ENCODE measurements around the gene PON3. TPM values are rescaled to one million over a fixed set of nuclear protein-coding genes. Genes with fewer than 3 reads are reported as not detected.

Gene PON3
- polyA plus RNA-seq, 5 donors: 11.9 to 19.9 (median 13.3) TPM

- no peak for DNase-seq
These were observed 53.4 kb downstream of the PON3 start for GRCh38 chr7:95342642-95343307.

GRCh38 chr7:95342029-95342428 is 54.1 kb downstream of the PON3 start:
- DNase-seq: no peak

- DNase-seq: no peak
These were observed 55.7 kb downstream of the PON3 start for GRCh38 chr7:95340491-95340890.

- no peak for DNase-seq
These were observed 57.3 kb downstream of the PON3 start for GRCh38 chr7:95338832-95339231.

GRCh38 chr7:95335093-95335492 is 61.1 kb downstream of the PON3 start:
- DNase-seq: no peak

GRCh38 chr7:95334447-95334846 is 61.7 kb downstream of the PON3 start:
- DNase-seq: no peak

GRCh38 chr7:95330961-95331337 is 65.2 kb downstream of the PON3 start:
- DNase-seq: no peak

- DNase-seq: no peak
These were observed 65.8 kb downstream of the PON3 start for GRCh38 chr7:95330204-95330960.

GRCh38 chr7:95327356-95327755 is 68.8 kb downstream of the PON3 start:
- no peak for DNase-seq

GRCh38 chr7:95324431-95324830 is 71.7 kb downstream of the PON3 start, which contains the start of gene PON1:
Gene PON1, minus strand, starts transcription at chr7:95324532. Its CDS starts 57 bp downstream, at chr7:95324475.
- no peak for DNase-seq

- DNase-seq: no peak
These were observed 72.6 kb downstream of the PON3 start for GRCh38 chr7:95323410-95324129.

GRCh38 chr7:95322854-95323253 is 73.3 kb downstream of the PON3 start:
- no peak for DNase-seq

GRCh38 chr7:95322396-95322795 is 73.8 kb downstream of the PON3 start:
- DNase-seq: no peak

- no peak for DNase-seq
These were observed 74.5 kb downstream of the PON3 start for GRCh38 chr7:95321720-95322119.

- no peak for DNase-seq
These were observed 75.5 kb downstream of the PON3 start for GRCh38 chr7:95320651-95321050.

- DNase-seq: no peak
These were observed 76.6 kb downstream of the PON3 start for GRCh38 chr7:95319570-95319969.

- DNase-seq: no peak
These were observed 77.6 kb downstream of the PON3 start for GRCh38 chr7:95318501-95319100.

GRCh38 chr7:95317966-95318365 is 78.2 kb downstream of the PON3 start:
- DNase-seq: no peak

- DNase-seq: no peak
These were observed 78.6 kb downstream of the PON3 start for GRCh38 chr7:95317546-95317945.

GRCh38 chr7:95316588-95316987 is 79.6 kb downstream of the PON3 start:
- no peak for DNase-seq

- DNase-seq: no peak
These were observed 83.6 kb downstream of the PON3 start for GRCh38 chr7:95312561-95312960.

- DNase-seq: no peak
These were observed 84.8 kb downstream of the PON3 start for GRCh38 chr7:95311389-95311788.
